ENCODE data around the gene LAMA4. TPM values are rescaled to one million over a fixed set of nuclear protein-coding genes. Genes with fewer than 3 reads are reported as not detected.

LAMA4 gene
- total RNA-seq, 1 donor from 2014 or later: 249 TPM

GRCh38 chr6:112184951-112185350 is 69.4 kb downstream of the LAMA4 start:
- peak; percentile 40 for DNase-seq

- DNase-seq: no peak
Measured at GRCh38 chr6:112183271-112183671, 71.1 kb downstream of the LAMA4 start.

DNA sequence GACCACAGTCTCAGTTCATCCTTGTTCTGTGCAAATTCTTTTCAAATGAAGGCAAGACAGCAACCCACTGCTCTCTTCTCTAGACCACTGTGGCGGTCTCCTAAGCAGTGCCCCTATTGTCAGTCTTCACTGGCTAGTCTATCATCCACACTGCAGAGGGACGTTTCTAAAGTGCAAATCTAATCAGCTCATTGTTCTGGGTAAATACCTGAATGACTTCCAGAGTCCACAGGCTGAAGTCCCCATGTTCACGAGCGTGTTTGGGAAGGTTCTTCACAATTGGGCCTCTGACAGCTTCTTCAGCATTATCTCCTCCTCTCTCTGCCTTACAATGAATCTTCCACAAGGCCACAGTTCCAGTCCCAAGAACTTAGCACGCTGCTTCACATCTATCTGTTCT is 73.2 kb downstream of the LAMA4 start:
- no peak for DNase-seq

DNA sequence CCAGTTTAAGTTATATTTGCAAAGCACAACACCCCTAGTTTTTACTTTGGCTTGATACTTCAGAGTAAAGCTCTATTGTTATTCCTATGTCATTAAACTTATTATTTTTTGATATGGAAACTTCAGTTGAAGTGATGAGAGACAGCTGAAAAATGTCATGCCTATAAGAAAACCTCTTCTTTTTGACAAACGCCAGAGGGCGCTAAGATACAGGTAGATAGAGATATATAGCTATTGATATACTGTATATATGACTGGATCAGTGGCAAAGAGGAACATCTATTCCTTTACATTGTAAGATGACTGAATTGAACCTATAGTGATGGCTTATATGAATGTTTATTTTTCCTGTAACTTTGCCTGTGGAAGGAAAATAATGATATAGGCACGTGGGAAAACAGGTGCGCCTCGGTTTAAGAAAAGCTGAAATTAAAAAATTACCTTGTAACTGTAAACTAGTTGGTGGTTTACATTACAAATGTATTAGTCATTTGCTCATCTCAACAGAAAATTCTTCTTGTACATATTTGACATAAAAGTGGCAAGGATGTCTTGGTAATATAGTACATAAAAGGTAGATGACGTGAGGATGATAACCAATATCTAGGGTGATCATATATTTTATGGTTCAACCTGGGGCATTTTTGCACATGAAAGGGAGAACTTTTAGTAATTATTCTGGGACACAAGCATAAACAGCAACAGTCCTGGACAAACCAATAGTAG is 74.1 kb downstream of the LAMA4 start:
- DNase-seq: peak; percentile 37

DNA sequence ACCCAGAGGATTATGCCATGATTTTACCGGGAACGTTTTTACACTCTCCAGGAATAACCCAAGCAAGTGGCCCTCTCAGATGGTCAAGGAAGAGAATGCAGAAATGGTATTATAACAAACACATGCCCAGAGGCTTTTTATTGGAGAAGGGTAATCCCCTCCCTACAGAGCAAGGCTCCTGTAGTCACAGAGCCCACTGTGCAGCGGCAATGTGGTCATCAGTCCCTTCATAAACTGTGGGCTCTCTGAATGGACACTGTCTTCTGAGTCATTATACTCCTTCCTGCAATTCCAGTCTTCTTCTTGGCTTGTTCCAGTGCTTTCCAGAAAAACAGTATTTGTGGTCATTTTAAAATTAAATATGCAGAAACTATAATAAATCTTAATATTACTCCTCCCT is 74.7 kb downstream of the LAMA4 start:
- DNase-seq: no peak

DNA sequence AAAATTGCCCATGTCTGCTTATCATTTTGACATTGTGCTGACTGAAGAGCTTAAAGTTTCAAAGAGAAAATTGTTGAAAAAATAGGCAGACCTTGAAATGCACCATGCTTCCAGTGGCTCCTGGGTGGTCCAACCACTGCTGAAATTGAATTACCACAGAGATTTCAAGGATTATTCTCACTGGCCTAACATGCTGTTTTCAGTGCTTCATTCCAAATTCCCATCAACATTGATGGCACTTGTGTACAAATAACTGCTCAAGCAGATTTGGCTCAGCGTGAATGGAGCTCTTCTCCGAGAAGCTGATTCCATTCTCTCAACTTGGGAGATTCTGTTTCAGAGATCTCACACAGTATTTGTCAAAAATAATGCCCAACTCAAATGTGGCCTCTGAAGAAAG is 75.5 kb downstream of the LAMA4 start:
- no peak for DNase-seq

- no peak for DNase-seq
Measured at GRCh38 chr6:112177092-112177491, 77.3 kb downstream of the LAMA4 start.

DNA sequence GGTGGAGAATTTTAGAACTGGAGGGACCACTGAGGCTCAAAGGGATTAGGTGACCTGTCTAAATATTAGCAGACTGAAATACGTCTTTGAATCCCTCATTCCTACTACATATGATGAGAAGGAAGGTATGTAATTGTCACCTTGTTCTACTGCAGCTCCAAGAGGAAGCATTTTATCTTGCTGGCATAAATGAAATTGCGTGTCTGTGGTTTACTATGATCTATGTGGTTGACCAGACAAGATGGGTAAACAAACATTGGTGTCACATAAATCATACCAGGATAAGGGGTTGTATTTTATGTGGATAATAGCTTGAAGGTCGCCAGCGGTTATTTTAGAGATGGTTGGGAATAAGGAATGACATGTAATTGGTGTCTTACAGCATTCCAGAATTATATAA is 78.2 kb downstream of the LAMA4 start:
- no peak for DNase-seq

GRCh38 chr6:112173221-112173804 is 81.1 kb downstream of the LAMA4 start:
- DNase-seq: peak; percentile 84

DNA sequence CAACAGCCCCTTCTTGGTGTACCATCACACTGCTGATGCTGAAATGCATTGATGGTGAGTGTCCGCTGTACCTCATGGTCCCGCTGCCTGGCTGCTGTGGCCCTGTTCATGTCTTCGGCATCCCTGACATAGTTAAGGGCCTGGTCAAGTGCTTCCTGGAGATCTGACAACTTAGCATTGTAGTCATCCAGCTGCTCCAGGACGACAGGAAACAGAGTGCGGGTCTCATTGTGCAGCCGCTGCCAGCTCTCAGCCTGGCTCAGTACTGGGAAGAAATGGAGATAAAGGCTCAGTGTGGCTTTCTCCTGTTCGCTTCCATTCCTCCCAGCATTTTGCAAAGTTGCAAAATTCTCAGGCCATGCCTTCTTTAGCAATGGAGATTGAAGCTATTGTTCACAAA is 81.8 kb downstream of the LAMA4 start:
- DNase-seq: no peak

DNA sequence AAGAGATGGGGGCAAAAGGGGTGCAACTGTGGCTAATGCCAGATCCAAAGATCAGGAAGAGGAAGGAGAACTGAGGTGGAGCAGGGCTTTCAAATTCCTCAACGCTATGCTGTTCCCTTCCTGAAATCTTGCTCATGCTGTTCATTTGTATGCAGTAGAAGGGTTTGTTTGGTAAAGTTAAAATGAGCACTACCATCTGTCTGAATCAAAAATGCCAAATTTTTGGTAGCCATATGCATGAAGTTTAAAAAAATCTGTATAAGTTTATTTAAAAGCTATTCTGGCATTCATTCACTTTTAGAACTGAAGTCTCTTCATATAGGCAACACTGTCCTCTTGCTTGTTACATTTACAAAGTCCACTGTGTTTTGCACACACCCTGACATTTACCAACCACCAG is 84.8 kb downstream of the LAMA4 start:
- no peak for DNase-seq

DNA sequence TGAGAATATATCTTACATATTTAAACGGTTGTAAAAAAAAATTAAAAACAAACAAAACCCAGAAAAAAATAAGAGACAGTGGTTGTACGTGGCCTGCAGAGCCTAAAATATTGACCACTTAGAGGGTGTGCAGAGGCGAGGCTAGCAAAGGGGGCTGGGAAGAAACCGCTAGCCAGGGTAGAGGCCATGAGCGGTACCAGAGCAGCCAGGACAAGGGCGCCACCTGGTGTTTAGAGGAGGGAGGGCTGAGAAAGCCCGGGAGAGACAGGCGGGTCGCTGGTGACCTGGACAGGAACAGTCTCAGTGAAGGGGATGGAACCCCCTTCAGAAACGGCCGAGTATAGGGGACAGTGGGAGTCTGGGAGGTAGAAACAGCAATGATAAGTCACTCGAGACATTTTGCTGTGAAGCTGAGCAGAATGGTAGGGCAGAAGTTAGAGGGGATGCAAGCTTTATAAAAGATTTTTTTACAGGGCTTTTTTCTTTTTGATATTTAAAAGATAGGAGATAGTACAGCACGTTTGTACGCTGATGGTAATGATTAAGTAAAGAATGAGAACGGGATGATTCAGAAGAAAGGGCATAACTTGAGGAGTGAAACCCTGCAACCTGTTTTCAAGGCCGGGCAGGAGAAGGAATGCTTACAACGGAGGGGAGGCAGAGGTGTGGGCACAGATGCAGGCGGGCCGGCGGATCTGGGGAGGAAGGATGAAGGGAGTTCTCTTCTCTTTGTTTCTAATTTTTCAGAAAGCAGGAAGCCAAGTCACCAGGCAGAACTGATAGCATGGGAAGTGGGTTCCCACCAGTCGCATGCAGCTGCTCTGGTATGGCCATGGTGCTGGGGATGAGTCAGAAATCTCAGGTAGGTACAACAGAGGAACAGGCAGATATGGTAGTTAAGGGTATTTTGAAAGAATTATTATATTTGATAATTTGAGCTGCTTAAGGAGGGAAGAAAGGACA is 90.8 kb downstream of the LAMA4 start:
- DNase-seq: no peak

DNA sequence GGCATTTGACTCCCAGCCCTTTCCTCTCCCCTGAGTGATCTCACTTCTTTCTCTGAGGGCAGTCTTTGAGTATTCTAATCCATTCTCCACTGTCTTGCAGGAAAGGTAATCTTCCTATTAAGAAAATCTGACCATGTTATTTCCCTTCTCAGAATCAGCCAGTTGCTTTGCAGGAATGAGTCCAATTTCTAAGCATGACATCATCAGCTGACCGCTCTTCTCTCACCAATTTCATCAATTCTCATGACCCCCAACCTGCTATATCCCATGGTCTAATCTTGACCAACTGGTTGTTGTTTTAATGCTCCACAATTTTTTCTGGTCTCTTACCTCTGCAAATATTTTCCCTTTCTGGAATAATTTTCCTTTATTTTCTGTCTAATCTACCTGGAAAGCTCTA is 93.6 kb downstream of the LAMA4 start:
- DNase-seq: no peak

GRCh38 chr6:112156668-112157067 is 97.7 kb downstream of the LAMA4 start:
- no peak for DNase-seq

DNA sequence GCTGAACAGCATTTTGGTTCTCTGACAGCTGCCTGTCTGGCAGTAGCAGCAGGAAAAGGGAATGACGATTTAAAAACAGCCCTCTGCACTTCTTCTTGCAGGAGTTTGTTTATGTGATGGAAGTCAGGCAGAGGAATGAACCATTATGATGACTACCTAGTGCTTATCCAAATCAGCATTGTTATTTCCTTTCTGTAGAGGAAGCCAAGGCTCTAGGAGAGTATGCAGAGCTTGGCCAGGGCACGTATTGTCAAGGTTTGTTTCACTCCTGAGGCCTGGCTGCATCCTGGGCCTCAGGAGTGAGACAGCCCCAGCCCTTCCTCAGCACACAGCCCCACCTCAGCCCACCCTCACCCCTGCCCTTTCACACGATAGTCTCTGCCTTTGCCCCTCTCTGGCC is 98.5 kb downstream of the LAMA4 start:
- DNase-seq: no peak

DNA sequence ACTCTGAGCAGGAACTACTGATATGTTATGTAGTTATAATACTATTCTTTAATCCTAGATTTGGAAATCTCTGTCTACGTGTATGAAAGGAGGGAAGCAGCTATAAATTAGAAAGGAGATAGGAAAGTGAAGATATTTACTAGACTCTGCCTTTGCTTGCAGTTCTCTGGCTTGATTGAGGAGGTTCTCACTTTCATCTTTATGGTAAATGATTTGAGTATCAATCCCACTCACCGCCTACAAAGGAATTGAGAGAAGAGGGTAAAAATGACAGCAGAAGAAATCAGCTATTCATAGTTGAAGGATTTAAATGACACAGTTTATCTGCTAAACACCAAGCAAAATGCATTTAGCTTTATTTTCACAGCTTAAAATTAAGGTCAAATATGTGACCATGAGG is 99.7 kb downstream of the LAMA4 start:
- DNase-seq: no peak

DNA sequence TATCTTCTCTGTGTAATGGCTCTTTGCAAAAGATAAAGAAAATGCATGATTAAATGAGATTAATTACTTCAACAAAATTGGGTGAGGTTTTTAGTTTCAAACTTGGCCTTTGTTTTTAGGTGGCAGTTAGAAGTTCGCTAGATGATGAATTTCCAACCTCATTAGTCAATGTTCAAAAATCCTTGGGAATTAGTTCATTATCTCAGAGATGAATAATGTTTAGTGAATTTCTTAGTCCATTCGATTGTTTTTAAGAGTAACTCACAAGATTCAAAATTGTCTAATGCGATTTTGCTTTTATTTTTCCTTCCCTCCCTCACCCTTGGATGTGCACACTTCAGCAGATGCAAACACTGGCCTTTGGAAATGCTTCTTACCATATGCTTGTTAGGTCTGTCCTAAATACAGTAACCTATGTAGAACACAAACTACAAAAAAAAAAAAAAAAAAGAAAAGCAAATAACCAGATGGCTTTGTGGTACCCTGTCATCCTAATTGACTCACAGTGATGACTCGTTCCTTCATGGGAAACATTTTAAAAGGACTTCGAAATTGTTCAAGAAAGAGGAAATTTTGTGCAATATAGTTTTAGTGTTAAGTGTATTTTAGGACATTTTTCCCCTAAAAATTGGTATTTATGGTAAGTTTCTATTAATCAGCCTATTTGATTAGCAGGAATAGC is 100.3 kb downstream of the LAMA4 start:
- no peak for DNase-seq

DNA sequence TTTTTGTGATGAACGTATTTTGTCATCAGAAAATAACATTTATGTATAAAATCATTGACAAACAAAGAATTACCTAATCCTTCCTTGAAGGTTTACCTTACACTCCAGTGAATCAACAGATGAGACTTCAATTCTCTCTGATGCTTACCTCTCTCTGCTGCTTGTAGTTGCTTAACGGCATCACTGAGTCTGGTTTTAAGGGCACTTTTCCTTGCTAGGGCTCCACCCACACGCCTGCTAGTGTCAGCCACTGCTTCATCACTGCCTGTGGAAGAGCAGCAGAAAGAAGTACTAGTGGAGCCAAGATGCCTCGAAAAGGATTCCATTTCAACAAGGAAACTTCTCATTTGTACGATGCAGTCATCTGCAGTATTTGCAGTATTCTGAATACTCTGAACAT is 104.0 kb downstream of the LAMA4 start:
- DNase-seq: peak; percentile 48

GRCh38 chr6:112149719-112150263 is 104.6 kb downstream of the LAMA4 start:
- peak; percentile 96 for DNase-seq

GRCh38 chr6:112149236-112149635 is 105.1 kb downstream of the LAMA4 start:
- DNase-seq: no peak

GRCh38 chr6:112148103-112148502 is 106.3 kb downstream of the LAMA4 start:
- DNase-seq: no peak

DNA sequence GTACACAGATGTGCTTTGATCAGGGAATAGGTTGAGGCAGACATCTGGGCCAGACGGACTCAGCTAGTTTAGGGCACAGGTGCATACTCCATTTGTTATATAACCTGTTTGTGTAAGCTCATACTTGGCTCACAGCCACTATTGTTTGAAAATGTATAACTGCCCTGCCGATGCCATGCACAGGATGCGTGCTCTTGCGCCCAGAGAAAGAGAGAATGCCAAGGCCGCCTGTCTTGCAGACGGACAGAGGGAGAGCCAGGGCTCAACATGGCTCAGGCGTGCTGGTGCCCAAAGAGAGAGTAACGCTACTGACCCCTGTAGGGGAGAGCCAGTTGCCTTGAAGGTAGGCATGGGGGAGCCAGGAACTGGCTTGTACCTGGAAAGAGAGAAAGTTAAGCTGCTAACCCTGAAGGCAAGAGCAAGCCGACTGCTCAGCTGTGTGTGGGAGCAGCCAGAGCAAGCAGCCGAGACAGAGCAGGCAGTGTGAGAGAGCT is 109.2 kb downstream of the LAMA4 start:
- no peak for DNase-seq

Data from skin of body (tissue), 2 donors.